GM19238 (cell line): Measurements from ENCODE around the gene PPP1R9B.

Source experiments
- DNase-seq: peaks from one replicate; pipeline ENCODE4 v3.0.0; 2011; ENCODE audit warnings: low spot score; ENCODE audit not compliant: insufficient read length

Gene PPP1R9B

GRCh38 chr17:50109207-50109606, 41.3 kb downstream of the PPP1R9B start:
- DNase-seq, result no peak

GRCh38 chr17:50108556-50108955, 41.9 kb downstream of the PPP1R9B start:
- no peak for DNase-seq

- DNase-seq, result no peak
Observed at GRCh38 chr17:50107790-50108414, 42.6 kb downstream of the PPP1R9B start.

- no peak for DNase-seq
Observed at GRCh38 chr17:50106393-50107131, 43.9 kb downstream of the PPP1R9B start.

- no peak for DNase-seq
Observed at GRCh38 chr17:50105811-50106210, 44.7 kb downstream of the PPP1R9B start.

- DNase-seq, result no peak
Observed at GRCh38 chr17:50103941-50104340, 46.5 kb downstream of the PPP1R9B start.

- no peak for DNase-seq
Observed at GRCh38 chr17:50103252-50103651, 47.2 kb downstream of the PPP1R9B start.

- DNase-seq, result no peak
Observed at GRCh38 chr17:50102164-50102991, 48.1 kb downstream of the PPP1R9B start.

GRCh38 chr17:50101346-50102163, 48.9 kb downstream of the PPP1R9B start:
- DNase-seq, result no peak

- DNase-seq, result no peak
Observed at GRCh38 chr17:50100921-50101345, 49.5 kb downstream of the PPP1R9B start.

GRCh38 chr17:50100480-50100883, 50.0 kb downstream of the PPP1R9B start:
- no peak for DNase-seq

GRCh38 chr17:50099003-50099402, 51.5 kb downstream of the PPP1R9B start:
- DNase-seq, result no peak

GRCh38 chr17:50098583-50098982, 51.9 kb downstream of the PPP1R9B start:
- no peak for DNase-seq

- DNase-seq, result no peak
Observed at GRCh38 chr17:50097926-50098325, 52.6 kb downstream of the PPP1R9B start.

GRCh38 chr17:50097455-50097854, 53.0 kb downstream of the PPP1R9B start:
- DNase-seq, result no peak

- no peak for DNase-seq
Observed at GRCh38 chr17:50096758-50097157, 53.7 kb downstream of the PPP1R9B start.

- no peak for DNase-seq
Observed at GRCh38 chr17:50096092-50096491, 54.4 kb downstream of the PPP1R9B start.

GRCh38 chr17:50095626-50096037, 54.8 kb downstream of the PPP1R9B start:
- no peak for DNase-seq

- peak; percentile 98 for DNase-seq
Observed at GRCh38 chr17:50094753-50095619, 55.5 kb downstream of the PPP1R9B start, which contains the start of gene PDK2. TSS of gene PDK2 (plus strand) at chr17:50095351. CDS start at chr17:50095436, 85 bp downstream.

GRCh38 chr17:50094243-50094752, 56.2 kb downstream of the PPP1R9B start:
- peak; percentile 81 for DNase-seq
